GM20431 (cell line): ENCODE results near the gene STOML1.
"Not testable (repeated sequence)": the region's sequence is repeated elsewhere in the genome, so short reads cannot be mapped to it uniquely, and the experiment has no call there.

Experiments used
- in situ Hi-C: fragments of 300-500 bp; cut with MseI, MboI; formaldehyde crosslinking; loops from one replicate; pipeline ENCODE4 v1.15.0; 2020; ENCODE audit warnings: low sequenced_read_pairs; ENCODE audit not compliant: unreplicated experiment

STOML1 gene

DNA sequence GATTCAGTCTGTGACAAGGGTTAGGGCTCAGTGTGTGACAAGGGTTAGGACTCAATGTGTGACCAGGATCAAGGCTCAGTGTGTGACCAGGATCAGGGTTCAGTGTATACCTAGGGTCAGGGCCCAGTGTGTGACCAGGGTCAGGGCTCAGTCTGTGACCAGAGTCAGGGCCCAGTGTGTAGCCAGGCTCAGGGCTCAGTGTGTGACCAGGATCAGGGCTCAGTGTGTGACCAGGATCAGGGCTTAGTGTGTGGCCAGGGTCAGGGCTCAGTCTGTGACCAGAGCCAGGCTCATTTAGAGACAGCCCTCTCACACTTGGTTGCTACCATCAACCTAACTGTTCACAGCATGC is 41.6 kb downstream of the STOML1 start:
- in situ Hi-C loops = no loop called here

- in situ Hi-C loops = no loop called here
These were observed 42.6 kb downstream of the STOML1 start for GRCh38 chr15:73949496-73949895.

DNA sequence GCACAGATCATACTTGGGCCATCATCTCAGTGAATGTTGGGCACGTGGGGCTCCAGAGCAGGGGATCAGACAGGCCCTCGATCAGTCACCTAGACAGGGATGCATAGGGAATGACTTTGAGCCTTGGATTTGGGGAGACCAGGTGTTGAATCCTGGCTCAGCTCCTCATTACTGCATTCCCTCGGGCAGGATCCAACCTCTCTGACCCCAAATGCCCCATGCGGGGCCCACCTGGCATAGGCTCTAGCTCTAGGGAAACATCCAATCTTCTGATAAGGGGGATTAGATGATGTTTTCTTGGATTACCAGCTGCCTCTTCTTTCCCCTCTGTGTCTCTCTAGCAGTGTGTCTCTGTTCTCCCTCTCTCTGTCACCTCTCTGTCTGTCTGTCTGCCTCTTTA is 43.1 kb downstream of the STOML1 start:
- in situ Hi-C loops = no loop called here

- in situ Hi-C loops = no loop called here
These were observed 43.7 kb downstream of the STOML1 start for GRCh38 chr15:73948396-73948795.

- in situ Hi-C loops = no loop called here
These were observed 44.4 kb downstream of the STOML1 start for GRCh38 chr15:73947651-73948050.

DNA sequence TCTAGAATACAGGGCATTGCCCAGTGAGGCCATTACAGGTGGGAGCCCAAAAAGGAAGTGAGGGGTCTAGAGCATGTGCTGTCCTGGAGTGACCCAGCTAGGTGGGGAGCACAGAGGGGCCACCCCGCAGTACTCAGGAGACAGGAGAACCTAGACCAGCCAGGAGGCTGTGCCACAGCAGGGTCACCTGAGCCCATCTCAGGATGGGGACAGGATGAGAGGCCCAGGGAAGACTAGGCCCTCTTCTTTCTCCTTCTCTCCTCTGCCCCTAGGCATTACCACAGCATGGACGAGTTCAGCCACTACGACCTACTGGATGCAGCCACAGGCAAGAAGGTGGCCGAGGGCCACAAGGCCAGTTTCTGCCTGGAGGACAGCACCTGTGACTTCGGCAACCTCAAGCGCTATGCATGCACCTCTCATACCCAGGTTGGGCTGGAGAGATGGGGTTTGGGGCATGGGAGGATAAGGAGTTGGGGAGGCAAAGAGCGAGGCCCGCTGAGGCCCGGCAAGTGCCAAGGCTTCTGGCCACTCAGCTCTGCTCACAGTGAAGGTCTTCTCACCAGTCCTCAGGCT is 45.2 kb downstream of the STOML1 start:
- in situ Hi-C loops = no loop called here

- in situ Hi-C loops = no loop called here
These were observed 45.9 kb downstream of the STOML1 start for GRCh38 chr15:73946046-73946721.

- in situ Hi-C loops = no loop called here
These were observed 47.0 kb downstream of the STOML1 start for GRCh38 chr15:73945130-73945508.

- in situ Hi-C loops = no loop called here
These were observed 47.6 kb downstream of the STOML1 start for GRCh38 chr15:73944161-73945129.

GRCh38 chr15:73942751-73943270 is 49.3 kb downstream of the STOML1 start:
- in situ Hi-C loops = no loop called here

GRCh38 chr15:73941871-73942635 is 50.0 kb downstream of the STOML1 start:
- in situ Hi-C loops = no loop called here

- in situ Hi-C loops = no loop called here
These were observed 50.6 kb downstream of the STOML1 start for GRCh38 chr15:73941449-73941848.

DNA sequence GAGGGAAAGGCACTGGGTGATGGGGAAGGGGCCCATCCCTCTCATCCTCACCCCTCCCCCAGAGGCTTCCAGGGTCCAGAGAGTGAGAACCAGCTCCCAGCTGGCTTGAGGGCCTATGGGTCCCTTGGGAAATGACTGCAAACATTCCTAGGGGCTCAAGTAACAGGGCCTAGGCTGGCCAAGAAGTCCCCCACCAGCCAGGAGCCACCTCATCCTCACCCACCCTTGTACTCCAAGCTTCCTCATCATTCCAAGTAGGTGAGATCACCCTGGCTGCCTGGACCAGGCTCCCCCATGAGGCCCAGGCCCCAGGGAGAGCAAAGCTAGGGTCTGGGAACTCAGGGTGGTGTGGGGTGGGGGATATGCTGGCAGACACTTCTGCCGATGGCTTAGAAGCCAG is 51.1 kb downstream of the STOML1 start:
- in situ Hi-C loops = no loop called here

DNA sequence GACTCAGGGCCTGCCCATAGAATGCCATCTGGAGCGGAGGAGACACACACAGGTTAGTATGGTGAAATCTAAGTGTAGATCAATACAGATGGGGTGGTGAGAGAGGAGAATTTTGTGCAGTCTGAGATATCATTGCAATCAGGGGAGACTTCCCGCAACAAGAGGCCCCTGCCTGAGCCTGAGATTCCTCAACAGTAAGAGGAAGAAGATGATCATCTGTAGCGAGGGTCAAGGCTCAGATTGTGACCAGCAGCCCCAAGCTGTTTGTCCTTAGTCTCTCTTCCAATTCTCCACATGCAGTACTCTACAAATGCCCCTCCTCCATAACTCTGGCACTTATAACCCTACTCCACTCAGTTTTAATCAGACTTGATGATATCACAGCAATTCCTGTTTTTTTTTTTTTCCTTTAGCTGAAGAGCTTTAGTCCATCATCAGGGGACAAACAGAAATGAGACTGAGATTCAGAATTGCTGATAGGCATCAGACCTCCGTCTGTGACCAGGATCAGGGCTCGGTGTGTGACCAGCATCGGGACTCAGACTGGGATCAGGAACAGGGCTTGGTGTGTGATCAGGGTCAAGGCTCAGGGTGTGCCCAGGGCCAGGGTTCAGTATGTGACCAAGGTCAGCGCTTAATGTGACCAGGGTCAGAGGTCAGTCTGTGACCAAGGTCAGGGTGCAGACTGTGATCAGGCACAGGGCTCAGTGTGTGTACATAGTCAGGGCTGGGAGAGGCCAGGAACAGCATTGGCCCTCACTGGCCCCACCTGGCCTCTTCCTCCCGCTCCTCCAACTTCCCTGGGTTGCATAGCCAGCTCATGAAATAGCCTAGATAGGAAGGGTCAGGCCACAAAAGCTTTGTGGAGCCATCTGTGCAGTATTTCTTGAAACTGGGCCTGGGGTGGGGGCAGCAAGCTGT is 51.8 kb downstream of the STOML1 start:
- in situ Hi-C loops = no loop called here

GRCh38 chr15:73939138-73939537 is 53.0 kb downstream of the STOML1 start:
- in situ Hi-C loops = no loop called here

- in situ Hi-C loops = not testable (repeated sequence)
These were observed 53.6 kb downstream of the STOML1 start for GRCh38 chr15:73938516-73938915.

- in situ Hi-C loops = no loop called here
These were observed 54.4 kb downstream of the STOML1 start for GRCh38 chr15:73937726-73938125.

- in situ Hi-C loops = no loop called here
These were observed 54.8 kb downstream of the STOML1 start for GRCh38 chr15:73937296-73937695.
